Activated CD8-positive, alpha-beta memory T cell treated with anti-CD3 and anti-CD28 coated beads, Interleukin-2, amount 10 ng/mL, durations not matched to agents 7 days and 5 days (primary cell): Measurements from ENCODE around the gene PHACTR2. TPM values are rescaled to one million over a fixed set of nuclear protein-coding genes. Genes with fewer than 3 reads are reported as not detected.

Source experiments
- ATAC-seq: fragments of 150-1000 bp; cut with Tn5 transposase; one replicate; pipeline ENCODE4 v1.10.0; 2021; ENCODE audit warnings: moderate library complexity
- CTCF ChIA-PET: fragments of 350-600 bp; sonication (Branson Sonifier 250); formaldehyde crosslinking; loops from one replicate; lab custom pipeline; 2021; ENCODE audit warnings: antibody characterized with exemption; lab: Charles Lee
- DNase-seq: peaks from one replicate; pipeline ENCODE4 v3.0.0-alpha.2; 2020
- H3K27ac Mint-ChIP-seq: one replicate; pipeline ENCODE4 v1.8.0; 2021; ENCODE audit warnings: mild to moderate bottlenecking, mixed read lengths
- H3K27me3 Mint-ChIP-seq: one replicate; pipeline ENCODE4 v1.8.0; 2021; ENCODE audit warnings: mixed read lengths
- H3K36me3 Mint-ChIP-seq: one replicate; pipeline ENCODE4 v1.8.0; 2021; ENCODE audit warnings: mild to moderate bottlenecking, mixed read lengths
- H3K4me1 Mint-ChIP-seq: one replicate; pipeline ENCODE4 v1.8.0; 2021; ENCODE audit warnings: mixed read lengths
- H3K4me3 Mint-ChIP-seq: one replicate; pipeline ENCODE4 v1.8.0; 2021; ENCODE audit warnings: mild to moderate bottlenecking, moderate library complexity, mixed read lengths
- H3K9me3 Mint-ChIP-seq: one replicate; pipeline ENCODE4 v1.8.0; 2022; ENCODE audit warnings: low read depth, mixed read lengths
- total RNA-seq, 2 experiments: library from RNA; stranded (reverse); gene quantifications; one replicate each; pipeline ENCODE4 v1.2.3, GENCODE V29; 2021

PHACTR2 gene
- total RNA-seq, 2 experiments from 2014 or later = 24.2 to 28.0 TPM

DNA sequence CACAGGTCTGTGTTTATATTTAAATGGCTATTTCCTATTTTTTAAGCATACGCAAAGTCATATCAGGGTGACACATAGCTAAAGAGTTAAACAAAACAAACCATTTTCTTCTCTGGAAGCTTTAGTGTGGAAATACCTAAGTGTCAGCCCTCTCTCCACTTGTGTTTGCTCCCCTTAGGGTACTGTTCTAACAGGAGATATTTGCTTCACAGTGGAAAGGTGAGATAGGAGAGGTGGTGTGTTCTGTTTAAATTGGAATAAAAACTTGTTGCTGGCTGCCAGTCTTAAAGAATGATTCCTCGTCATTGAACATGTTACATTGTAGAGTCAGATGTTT lies 18.9 kb downstream of the PHACTR2 start:
- Mint-ChIP-seq H3K4me1 (peaks cover 4% of the 10 kb centered on the region), H3K9me3 (no peaks in the 10 kb centered on the region), H3K4me3 (no peak overlapping the region), H3K27me3 (no peaks in the 10 kb centered on the region), H3K27ac (no peak overlapping the region), H3K36me3 (no peaks in the 10 kb centered on the region)
- CTCF ChIA-PET = interaction anchor here (0.6 kb wide), 1 partner anchor 191 kb away, joined by 3 read pairs; no protein-coding TSS in a partner anchor
- DNase-seq (no peak), ATAC-seq (no peak)

DNA sequence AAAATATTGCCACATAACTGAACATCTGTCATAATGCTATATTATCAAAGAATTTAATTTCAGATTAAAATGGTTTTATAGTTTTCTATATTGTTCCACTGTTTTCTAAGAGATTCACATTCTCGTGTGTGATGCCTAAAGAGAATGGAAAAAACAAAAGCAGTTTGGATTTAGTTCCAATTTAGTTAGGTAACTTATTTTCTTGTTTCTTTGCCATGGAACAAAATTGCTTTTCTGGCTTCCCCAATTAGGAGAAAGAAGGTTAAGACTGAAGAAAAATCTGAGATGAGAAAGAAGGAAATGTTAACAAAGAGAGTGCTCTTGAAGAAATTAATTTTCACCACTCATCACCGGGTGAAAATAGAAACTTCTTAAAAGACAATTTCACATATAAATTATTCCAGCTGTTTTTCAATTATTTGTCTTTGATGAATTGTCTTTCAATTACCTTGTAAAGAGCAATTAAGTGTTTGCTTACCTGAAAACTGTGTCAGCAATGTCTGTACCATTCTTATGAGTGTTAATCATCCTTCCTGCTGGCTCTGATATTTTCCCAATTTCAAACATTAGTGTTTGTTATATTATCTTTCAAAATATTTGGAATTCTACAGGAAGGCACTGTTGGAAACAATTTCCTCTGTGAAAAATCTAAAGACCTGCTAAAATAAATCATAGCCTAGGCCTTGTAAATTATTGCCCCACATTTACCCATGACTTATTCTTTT lies 19.5 kb downstream of the PHACTR2 start:
- H3K27ac Mint-ChIP-seq = no peak overlapping the region
- no peaks in the 10 kb centered on the region for H3K27me3 Mint-ChIP-seq
- ATAC-seq (no peak), DNase-seq (no peak)
- no peak overlapping the region for H3K4me3 Mint-ChIP-seq
- no peaks in the 10 kb centered on the region for H3K9me3 Mint-ChIP-seq
- CTCF ChIA-PET = no interaction called here
- peaks cover 4% of the 10 kb centered on the region for H3K4me1 Mint-ChIP-seq
- H3K36me3 Mint-ChIP-seq = no peaks in the 10 kb centered on the region

DNA sequence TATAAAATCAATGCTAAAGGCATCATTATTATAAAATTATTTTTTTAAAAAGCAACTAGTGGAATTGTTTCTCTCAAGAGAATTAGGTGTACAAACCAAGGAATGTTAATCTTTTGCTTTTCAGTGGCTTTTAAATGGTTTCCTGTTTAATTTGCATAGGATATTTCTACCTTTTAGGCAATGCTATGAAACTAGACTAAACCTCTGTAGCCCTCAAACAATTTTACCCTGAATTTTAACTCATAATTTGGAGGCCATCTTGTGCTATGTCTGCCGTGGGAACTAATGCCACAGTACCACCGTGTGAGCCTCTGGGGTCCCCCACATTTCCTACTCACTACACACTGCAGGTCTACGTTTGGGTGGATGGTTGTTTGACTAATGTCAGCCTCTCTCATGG lies 20.6 kb downstream of the PHACTR2 start:
- Mint-ChIP-seq H3K36me3 (peaks cover 3% of the 10 kb centered on the region), H3K4me3 (no peak overlapping the region), H3K4me1 (peaks cover 4% of the 10 kb centered on the region), H3K27me3 (no peaks in the 10 kb centered on the region), H3K9me3 (no peaks in the 10 kb centered on the region), H3K27ac (no peak overlapping the region)
- ATAC-seq (no peak), DNase-seq (no peak)
- CTCF ChIA-PET = no interaction called here

DNA sequence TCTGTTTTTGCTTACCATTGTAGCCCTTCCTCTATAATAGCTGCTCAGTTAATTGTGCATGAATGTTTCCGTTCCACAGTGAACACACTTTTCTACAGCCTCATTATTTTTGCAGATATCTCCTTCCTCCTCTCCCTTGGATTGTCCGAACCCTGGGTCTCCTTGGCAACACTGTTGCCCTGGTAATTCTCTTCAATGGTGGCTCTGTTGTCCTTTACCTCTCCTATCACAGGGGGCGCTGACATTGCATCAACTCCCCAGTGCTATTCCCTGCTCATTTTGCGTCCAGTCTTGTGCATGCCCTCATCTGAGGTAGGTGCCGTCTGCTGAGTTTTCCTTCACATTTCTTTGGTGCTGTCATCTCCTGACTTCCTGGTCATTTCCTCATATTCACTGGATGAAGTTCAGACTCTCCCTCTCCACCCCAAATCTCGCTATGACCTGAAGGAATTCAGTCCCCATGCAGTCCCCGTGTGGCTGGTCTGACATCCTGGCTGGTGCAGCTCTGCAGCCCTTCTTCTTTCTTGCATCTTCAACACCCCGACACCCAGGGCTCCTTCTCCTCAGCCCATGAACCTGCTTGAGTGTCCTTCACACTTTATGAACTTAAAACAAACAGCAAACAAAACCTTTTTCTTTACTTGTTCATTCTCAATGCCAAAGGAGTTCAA lies 21.1 kb downstream of the PHACTR2 start:
- no peaks in the 10 kb centered on the region for H3K9me3 Mint-ChIP-seq
- H3K27ac Mint-ChIP-seq = no peak overlapping the region
- no peaks in the 10 kb centered on the region for H3K27me3 Mint-ChIP-seq
- CTCF ChIA-PET = no interaction called here
- peaks cover 4% of the 10 kb centered on the region for H3K4me1 Mint-ChIP-seq
- ATAC-seq = no peak
- no peak for DNase-seq
- no peak overlapping the region for H3K4me3 Mint-ChIP-seq
- H3K36me3 Mint-ChIP-seq = peaks cover 3% of the 10 kb centered on the region

DNA sequence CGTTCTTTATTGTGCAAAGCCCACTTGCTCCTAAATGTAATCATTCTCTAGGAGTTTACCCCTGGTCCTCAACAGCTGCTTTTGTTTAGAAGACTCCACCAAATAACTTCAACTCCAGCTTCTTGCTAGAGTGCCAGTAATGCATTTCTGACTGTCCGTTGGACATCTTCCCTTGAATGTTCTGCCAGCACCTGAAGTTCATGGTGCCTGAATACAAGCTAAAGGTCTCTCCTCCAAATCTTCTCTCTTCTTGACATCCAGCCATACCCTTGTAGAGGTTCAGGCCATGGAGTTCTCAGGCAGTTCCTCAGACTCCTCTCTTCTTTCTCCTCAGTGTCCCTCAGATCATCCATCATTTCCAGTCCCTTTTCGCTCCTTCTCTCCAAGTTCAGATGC lies 21.7 kb downstream of the PHACTR2 start:
- no peak overlapping the region for H3K4me3 Mint-ChIP-seq
- no peak for DNase-seq
- no peaks in the 10 kb centered on the region for H3K9me3 Mint-ChIP-seq
- peaks cover 4% of the 10 kb centered on the region for H3K4me1 Mint-ChIP-seq
- H3K36me3 Mint-ChIP-seq = peaks cover 3% of the 10 kb centered on the region
- CTCF ChIA-PET = no interaction called here
- no peaks in the 10 kb centered on the region for H3K27me3 Mint-ChIP-seq
- no peak for ATAC-seq
- no peak overlapping the region for H3K27ac Mint-ChIP-seq

DNA sequence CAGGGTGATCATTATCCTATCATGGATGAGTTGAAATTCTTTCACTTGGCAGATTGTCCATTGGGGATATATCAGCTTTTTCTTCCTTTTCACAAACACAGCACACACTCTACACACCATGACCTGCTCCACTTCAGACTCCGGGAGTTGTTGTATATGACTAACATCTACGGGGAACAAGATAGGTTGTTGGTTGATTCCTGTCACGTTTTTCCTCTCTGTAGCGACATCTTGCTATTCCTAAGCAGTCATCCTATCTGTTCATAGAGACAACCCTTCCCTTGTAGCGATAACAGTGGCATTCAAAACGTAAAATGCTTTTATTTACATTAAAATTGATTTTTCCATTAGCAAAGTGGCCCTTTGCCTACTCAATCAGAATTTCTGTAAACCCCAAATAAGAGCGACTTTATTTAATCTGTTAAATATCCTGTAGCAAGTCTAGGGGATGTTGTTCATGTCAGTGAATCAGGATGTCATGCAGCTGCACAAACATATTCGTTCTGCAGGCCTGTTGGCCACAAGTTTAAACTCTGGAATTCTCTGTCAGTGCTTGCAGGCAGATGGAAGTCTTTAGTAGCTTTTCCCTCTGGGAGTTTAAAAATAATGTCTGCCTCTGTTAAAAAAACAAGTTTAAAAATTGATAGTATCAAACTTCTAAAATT lies 23.1 kb downstream of the PHACTR2 start:
- no peaks in the 10 kb centered on the region for H3K27me3 Mint-ChIP-seq
- CTCF ChIA-PET = no interaction called here
- H3K9me3 Mint-ChIP-seq = no peaks in the 10 kb centered on the region
- ATAC-seq = no peak
- H3K36me3 Mint-ChIP-seq = peaks cover 3% of the 10 kb centered on the region
- H3K4me1 Mint-ChIP-seq = peaks cover 4% of the 10 kb centered on the region
- DNase-seq = no peak
- no peak overlapping the region for H3K4me3 Mint-ChIP-seq
- H3K27ac Mint-ChIP-seq = no peak overlapping the region

DNA sequence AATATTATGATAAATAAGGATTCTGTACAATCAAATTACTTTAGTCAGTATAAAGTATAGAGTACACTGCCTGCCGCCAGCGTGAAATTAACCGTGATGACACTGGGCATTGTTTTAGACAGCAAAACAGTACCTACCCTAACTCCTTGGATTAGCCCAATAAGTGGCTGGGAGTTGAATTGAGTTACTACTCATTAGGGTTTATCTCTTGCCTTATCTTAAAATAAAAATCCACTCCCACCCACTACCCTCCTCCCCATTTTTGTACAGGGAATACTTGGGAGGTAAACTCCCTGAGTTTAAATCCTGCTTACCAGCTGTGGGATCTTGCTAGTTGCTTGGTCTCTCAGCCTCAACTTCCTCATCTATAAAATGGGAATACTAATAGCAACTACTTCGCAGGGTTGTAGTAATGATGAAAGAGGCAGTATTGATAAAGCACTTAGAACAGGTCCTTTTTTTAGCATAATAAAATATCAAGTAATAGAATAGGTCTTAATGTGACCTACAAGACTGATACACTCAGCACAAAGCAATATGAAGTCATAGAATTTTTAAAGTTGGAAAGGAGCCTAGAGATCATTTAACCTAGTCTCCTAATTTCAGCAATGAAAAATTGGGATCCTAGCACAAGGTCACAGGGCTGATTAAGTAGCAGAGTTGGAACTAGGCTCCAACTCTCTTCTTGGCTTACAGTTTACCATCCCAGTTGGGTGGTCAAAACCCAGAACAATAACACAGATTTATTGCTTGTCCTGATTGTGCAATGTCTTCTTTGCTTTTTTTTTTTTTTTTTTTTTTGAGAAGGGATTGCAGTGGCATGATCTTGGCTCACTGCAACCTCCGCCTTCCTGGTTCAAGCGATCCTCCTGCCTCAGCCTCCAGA lies 23.8 kb downstream of the PHACTR2 start:
- CTCF ChIA-PET = no interaction called here
- Mint-ChIP-seq H3K27ac (no peak overlapping the region), H3K9me3 (no peaks in the 10 kb centered on the region), H3K36me3 (peaks cover 3% of the 10 kb centered on the region), H3K4me1 (peaks cover 4% of the 10 kb centered on the region), H3K27me3 (no peaks in the 10 kb centered on the region), H3K4me3 (no peak overlapping the region)
- ATAC-seq (no peak), DNase-seq (no peak)

DNA sequence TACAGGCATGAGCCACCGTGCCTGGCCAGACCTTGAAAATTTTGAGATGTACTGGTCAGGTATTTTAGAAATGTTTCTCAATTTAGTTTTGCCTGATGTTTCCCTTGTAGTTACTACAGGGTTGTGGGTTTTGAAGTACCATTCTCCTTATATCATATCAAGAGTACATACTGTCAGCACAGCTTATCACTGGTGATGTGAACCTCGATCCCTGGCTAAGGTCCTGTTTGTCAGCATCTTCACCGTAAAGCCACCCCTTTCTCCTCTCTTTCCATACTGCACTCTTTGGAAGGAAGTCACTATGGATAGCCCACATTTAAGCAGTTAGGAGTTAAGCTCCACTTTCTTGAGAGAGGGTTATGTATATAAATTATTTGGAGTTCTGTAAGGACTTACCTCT lies 27.8 kb downstream of the PHACTR2 start:
- peaks cover 3% of the 10 kb centered on the region for H3K36me3 Mint-ChIP-seq
- no peak for ATAC-seq

DNA sequence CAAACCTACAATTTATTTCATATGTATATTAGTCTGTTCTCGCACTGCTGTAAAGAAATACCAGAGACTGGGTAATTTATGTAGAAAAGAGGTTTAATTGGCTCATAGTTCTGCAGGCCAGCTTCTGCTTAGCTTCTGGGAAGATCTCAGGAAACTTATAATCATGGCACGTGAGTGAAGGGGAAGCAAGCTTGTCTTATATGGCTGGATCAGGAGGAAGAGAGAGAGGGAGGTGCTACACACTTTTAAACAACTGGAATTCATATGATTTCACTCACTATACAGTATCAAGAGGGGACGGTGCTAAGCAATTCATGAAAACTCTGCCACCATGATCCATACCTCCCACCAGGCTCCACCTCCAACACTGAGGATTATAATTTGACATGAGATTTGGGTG lies 29.9 kb downstream of the PHACTR2 start:
- DNase-seq (no peak), ATAC-seq (no peak)
- CTCF ChIA-PET = no interaction called here
- Mint-ChIP-seq H3K27me3 (no peaks in the 10 kb centered on the region), H3K4me3 (no peak overlapping the region), H3K9me3 (no peaks in the 10 kb centered on the region), H3K27ac (no peak overlapping the region), H3K4me1 (no peaks in the 10 kb centered on the region), H3K36me3 (peaks cover 3% of the 10 kb centered on the region)

More for the DNA sequence above, 27.8 kb downstream of the PHACTR2 start:
- Mint-ChIP-seq H3K9me3 (no peaks in the 10 kb centered on the region), H3K27ac (no peak overlapping the region), H3K4me3 (no peak overlapping the region), H3K27me3 (no peaks in the 10 kb centered on the region), H3K4me1 (no peaks in the 10 kb centered on the region)
- CTCF ChIA-PET = no interaction called here
- no peak for DNase-seq

DNA sequence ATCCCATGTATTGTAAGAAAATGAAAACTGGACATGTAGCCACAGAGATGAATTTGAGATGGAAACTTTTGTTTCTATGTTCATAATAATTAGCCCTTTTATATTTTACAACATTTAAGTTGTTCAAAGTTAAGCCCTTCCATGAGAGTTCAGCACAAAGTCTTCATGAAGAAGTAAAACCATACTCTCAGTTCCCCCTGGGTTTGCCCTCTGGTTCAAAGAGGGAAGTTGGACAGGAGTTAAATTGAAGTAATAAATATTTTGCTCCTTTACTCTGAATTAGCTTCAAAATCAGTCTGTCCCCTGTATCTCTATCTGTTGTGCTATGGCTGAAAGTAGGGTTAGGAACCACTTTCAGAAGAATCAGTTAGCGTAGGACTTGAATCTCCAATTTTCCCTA lies 31.1 kb downstream of the PHACTR2 start:
- ATAC-seq (no peak), DNase-seq (no peak)
- no peak overlapping the region for H3K4me3 Mint-ChIP-seq
- CTCF ChIA-PET = no interaction called here
- H3K27ac Mint-ChIP-seq = no peak overlapping the region
- H3K9me3 Mint-ChIP-seq = no peaks in the 10 kb centered on the region
- no peaks in the 10 kb centered on the region for H3K36me3 Mint-ChIP-seq
- H3K4me1 Mint-ChIP-seq = no peaks in the 10 kb centered on the region
- no peaks in the 10 kb centered on the region for H3K27me3 Mint-ChIP-seq

DNA sequence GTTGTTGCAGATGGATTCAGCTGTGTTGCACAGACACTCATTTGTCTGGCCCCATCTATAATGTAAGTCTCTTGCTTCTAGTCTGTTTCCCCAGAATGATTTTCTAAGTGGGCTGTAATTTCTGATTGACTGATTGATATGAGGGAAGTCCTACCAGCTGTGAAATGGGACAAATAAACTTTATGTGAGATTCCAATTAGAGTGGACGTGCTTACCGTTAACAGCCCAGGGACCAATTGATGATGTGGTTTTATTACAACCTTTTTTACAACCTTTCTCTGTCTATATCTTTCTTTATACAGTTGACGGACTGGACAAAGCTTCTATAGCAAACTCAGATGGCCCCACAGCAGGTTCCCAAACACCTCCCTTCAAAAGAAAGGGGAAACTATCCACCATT lies 33.9 kb downstream of the PHACTR2 start:
- Mint-ChIP-seq H3K9me3 (no peaks in the 10 kb centered on the region), H3K4me3 (no peak overlapping the region), H3K27ac (no peak overlapping the region), H3K36me3 (peaks cover 2% of the 10 kb centered on the region), H3K4me1 (no peaks in the 10 kb centered on the region), H3K27me3 (no peaks in the 10 kb centered on the region)
- CTCF ChIA-PET = no interaction called here
- DNase-seq (no peak), ATAC-seq (no peak)

DNA sequence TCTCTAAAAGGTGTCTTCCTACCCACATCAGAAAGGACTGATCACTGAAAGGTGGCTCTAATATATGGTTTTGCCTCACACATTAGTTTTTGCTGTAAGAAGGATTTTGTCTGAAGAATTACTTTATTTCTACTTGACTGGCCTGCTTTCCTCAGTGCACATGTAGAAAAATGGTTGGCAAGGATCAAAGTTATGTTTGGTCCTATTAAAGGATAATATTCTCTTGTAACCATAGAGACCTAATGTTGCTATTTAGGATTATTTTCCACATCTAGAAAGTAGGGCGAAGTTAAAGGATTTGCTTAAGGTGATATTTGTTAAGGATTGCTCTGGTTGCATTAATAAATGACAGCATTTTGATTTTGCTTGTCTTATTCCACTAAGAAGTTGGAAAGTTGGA lies 40.7 kb downstream of the PHACTR2 start:
- Mint-ChIP-seq H3K36me3 (peaks cover 3% of the 10 kb centered on the region), H3K4me1 (no peaks in the 10 kb centered on the region), H3K9me3 (peaks cover 3% of the 10 kb centered on the region), H3K4me3 (no peak overlapping the region), H3K27ac (no peak overlapping the region), H3K27me3 (no peaks in the 10 kb centered on the region)
- DNase-seq (no peak), ATAC-seq (no peak)
- CTCF ChIA-PET = no interaction called here

DNA sequence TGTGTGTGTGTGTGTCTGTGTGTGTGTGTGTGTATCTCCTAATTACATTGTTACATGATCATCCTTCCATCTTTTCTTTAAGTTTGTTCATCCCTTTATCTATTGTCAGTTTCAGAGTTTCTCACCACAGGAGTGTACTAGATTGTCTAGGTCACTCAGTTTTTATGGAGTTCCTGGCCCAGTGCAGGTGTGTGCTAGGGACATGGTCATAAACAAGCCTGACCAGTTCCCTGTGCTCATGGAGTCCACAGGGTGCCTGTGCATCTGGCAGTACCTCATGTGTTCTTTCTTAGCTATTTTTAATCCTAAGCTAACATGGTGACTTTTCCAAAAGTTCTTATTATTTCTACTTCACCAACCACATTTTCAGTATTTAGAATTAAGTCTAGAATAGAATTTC lies 43.9 kb downstream of the PHACTR2 start:
- Mint-ChIP-seq H3K4me3 (no peak overlapping the region), H3K36me3 (peaks cover 12% of the 10 kb centered on the region), H3K27ac (no peak overlapping the region), H3K27me3 (no peaks in the 10 kb centered on the region), H3K4me1 (no peaks in the 10 kb centered on the region), H3K9me3 (peaks cover 3% of the 10 kb centered on the region)
- CTCF ChIA-PET = interaction anchor here (0.9 kb wide), 1 partner anchor 144 kb away, joined by 4 read pairs; no protein-coding TSS in a partner anchor
- no peak for ATAC-seq
- DNase-seq = no peak
